WTC11 (cell line): Measurements from ENCODE around the gene SMARCE1. TPM values are rescaled to one million over a fixed set of nuclear protein-coding genes. Genes with fewer than 3 reads are reported as not detected.

Source experiments
- ATAC-seq: fragments of 200-7000 bp; cut with Tn5 transposase; 2 replicates; pipeline ENCODE4 v1.10.0; 2021; ENCODE audit warnings: mild to moderate bottlenecking, moderate library complexity
- CTCF ChIA-PET: fragments of 300-600 bp; sonication (Branson Sonifier 250); formaldehyde crosslinking; loops from one replicate; lab custom pipeline; 2021; ENCODE audit warnings: antibody characterized with exemption; lab: Charles Lee
- POLR2A ChIA-PET: fragments of 350-600 bp; sonication (Branson Sonifier 250); formaldehyde crosslinking; loops from one replicate; lab custom pipeline; 2021; ENCODE audit warnings: antibody characterized with exemption; lab: Charles Lee
- DNase-seq: peaks from one replicate; pipeline ENCODE4 v3.0.0; 2021; ENCODE audit warnings: low spot score
- H3K27ac Mint-ChIP-seq: 2 replicates; pipeline ENCODE4 v1.8.0; 2021; ENCODE audit warnings: mixed read lengths
- H3K27me3 Mint-ChIP-seq: 2 replicates; pipeline ENCODE4 v1.8.0; 2021; ENCODE audit warnings: low read depth, mild to moderate bottlenecking, moderate library complexity, mixed read lengths
- H3K36me3 Mint-ChIP-seq: 2 replicates; pipeline ENCODE4 v1.8.0; 2021; ENCODE audit warnings: mixed read lengths
- H3K4me1 Mint-ChIP-seq: 2 replicates; pipeline ENCODE4 v1.8.0; 2022; ENCODE audit warnings: mixed read lengths
- H3K4me3 Mint-ChIP-seq: 2 replicates; pipeline ENCODE4 v1.8.0; 2021; ENCODE audit warnings: mild to moderate bottlenecking, moderate library complexity, mixed read lengths
- H3K9me3 Mint-ChIP-seq: 2 replicates; pipeline ENCODE4 v1.8.0; 2021; ENCODE audit warnings: mixed read lengths
- AFF4 ChIP-seq: sonication (generic); formaldehyde crosslinking; IDR thresholded peaks from 2 replicates; pipeline ENCODE4 v1.8.1; 2023; ENCODE audit warnings: mild to moderate bottlenecking, missing genetic modification reagents, borderline replicate concordance
- ATF6 ChIP-seq: sonication (generic); formaldehyde crosslinking; IDR thresholded peaks from 2 replicates; pipeline ENCODE4 v1.8.1; 2023; ENCODE audit warnings: mild to moderate bottlenecking, missing genetic modification reagents
- CREB1 ChIP-seq: sonication (generic); formaldehyde crosslinking; IDR thresholded peaks from 2 replicates; pipeline ENCODE4 v1.8.0; 2023; ENCODE audit warnings: mild to moderate bottlenecking, missing genetic modification reagents
- E2F5 ChIP-seq: sonication (generic); formaldehyde crosslinking; IDR thresholded peaks from 2 replicates; pipeline ENCODE4 v1.8.1; 2022; ENCODE audit warnings: mild to moderate bottlenecking, moderate library complexity, missing genetic modification reagents
- ESRRA ChIP-seq: sonication (generic); formaldehyde crosslinking; IDR thresholded peaks from 2 replicates; pipeline ENCODE4 v1.8.1; 2022; ENCODE audit warnings: mild to moderate bottlenecking, missing genetic modification reagents, borderline replicate concordance
- GRHL2 ChIP-seq: fragments of 250-450 bp; sonication (Bioruptor Pico); IDR thresholded peaks from 2 replicates; pipeline ENCODE4 v1.8.0; 2022; ENCODE audit warnings: mild to moderate bottlenecking, moderate library complexity; ENCODE audit not compliant: insufficient replicate concordance, severe bottlenecking
- HMGA2 ChIP-seq: fragments of 250-450 bp; sonication (Bioruptor Pico); IDR thresholded peaks from 2 replicates; pipeline ENCODE4 v1.4.0; 2021; ENCODE audit warnings: mild to moderate bottlenecking, moderate library complexity
- MLX ChIP-seq: sonication (generic); formaldehyde crosslinking; IDR thresholded peaks from 2 replicates; pipeline ENCODE4 v1.8.1; 2023; ENCODE audit warnings: mild to moderate bottlenecking, missing genetic modification reagents, moderate library complexity
- NFE2L1 ChIP-seq: sonication (generic); formaldehyde crosslinking; IDR thresholded peaks from 2 replicates; pipeline ENCODE4 v1.8.1; 2023; ENCODE audit warnings: missing genetic modification reagents
- NR1H2 ChIP-seq: sonication (generic); formaldehyde crosslinking; IDR thresholded peaks from 2 replicates; pipeline ENCODE4 v1.9.0; 2021; ENCODE audit warnings: mild to moderate bottlenecking, moderate library complexity, missing genetic modification reagents
- PRRX2 ChIP-seq: fragments of 250-450 bp; sonication (Bioruptor Pico); IDR thresholded peaks from 2 replicates; pipeline ENCODE4 v1.8.0; 2021; ENCODE audit warnings: mild to moderate bottlenecking
- RORB ChIP-seq: fragments of 250-450 bp; sonication (Bioruptor Pico); IDR thresholded peaks from 2 replicates; pipeline ENCODE4 v1.9.0; 2021; ENCODE audit warnings: mild to moderate bottlenecking
- SP1 ChIP-seq: sonication (generic); formaldehyde crosslinking; conservative IDR thresholded peaks from 2 replicates; pipeline ENCODE4 v1.8.1; 2022; ENCODE audit warnings: missing genetic modification reagents
- ZNF423 ChIP-seq: fragments of 250-450 bp; sonication (Bioruptor Pico); IDR thresholded peaks from 2 replicates; pipeline ENCODE4 v2.1.2; 2022; ENCODE audit warnings: mild to moderate bottlenecking, moderate library complexity
- total RNA-seq: library from RNA; stranded (reverse); gene quantifications from 3 replicates; pipeline ENCODE4 v1.2.3, GENCODE V29; 2021
- TF ChIP-seq, protein P1 (sequence below): fragments of 250-450 bp; sonication (Bioruptor Pico); IDR thresholded peaks from 2 replicates; pipeline ENCODE4 v1.9.0; 2021; ENCODE audit warnings: mild to moderate bottlenecking
- TF ChIP-seq, protein P2 (sequence below): sonication (generic); formaldehyde crosslinking; IDR thresholded peaks from 2 replicates; pipeline ENCODE4 v1.8.1; 2022; ENCODE audit warnings: low read depth, mild to moderate bottlenecking, moderate library complexity, missing genetic modification reagents, borderline replicate concordance

Gene SMARCE1
- total RNA-seq, 1 experiment from 2014 or later = 109 TPM

DNA sequence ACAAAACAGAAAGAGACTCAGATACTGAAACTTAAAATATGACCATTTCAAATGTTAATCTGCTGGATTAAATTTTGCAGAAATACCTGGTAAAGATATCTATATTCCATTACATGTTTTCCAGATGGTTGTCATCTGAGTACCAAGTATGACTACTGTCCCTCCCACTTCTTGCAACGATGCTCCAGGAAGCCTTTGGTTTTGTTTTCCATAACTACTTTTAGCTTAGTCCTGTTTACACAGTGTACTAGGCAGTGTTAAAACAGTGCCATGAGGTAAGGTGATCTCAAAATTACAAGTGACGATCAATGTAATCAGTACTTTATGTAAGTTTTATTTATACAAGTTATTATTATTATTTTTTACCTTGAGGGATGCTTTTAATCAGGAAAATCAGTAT is 17.8 kb downstream of the SMARCE1 start:
- Mint-ChIP-seq H3K4me1 (peaks cover 9% of the 10 kb centered on the region), H3K36me3 (peaks cover 64% of the 10 kb centered on the region), H3K27me3 (no peaks in the 10 kb centered on the region), H3K9me3 (no peaks in the 10 kb centered on the region), H3K4me3 (no peak overlapping the region), H3K27ac (no peak overlapping the region)
- POLR2A ChIA-PET = no interaction called here
- ATAC-seq (no peak), DNase-seq (no peak)
- no peak for TF ChIP-seq CREB1 (CRISPR knock-in tag)
- no peak for TF ChIP-seq RORB (CRISPR knock-in tag)
- no peak for TF ChIP-seq GRHL2
- no peak for TF ChIP-seq AFF4 (CRISPR knock-in tag)
- TF ChIP-seq ESRRA (CRISPR knock-in tag) = no peak
- no peak for TF ChIP-seq ATF6 (CRISPR knock-in tag)
- TF ChIP-seq, protein P1, sequence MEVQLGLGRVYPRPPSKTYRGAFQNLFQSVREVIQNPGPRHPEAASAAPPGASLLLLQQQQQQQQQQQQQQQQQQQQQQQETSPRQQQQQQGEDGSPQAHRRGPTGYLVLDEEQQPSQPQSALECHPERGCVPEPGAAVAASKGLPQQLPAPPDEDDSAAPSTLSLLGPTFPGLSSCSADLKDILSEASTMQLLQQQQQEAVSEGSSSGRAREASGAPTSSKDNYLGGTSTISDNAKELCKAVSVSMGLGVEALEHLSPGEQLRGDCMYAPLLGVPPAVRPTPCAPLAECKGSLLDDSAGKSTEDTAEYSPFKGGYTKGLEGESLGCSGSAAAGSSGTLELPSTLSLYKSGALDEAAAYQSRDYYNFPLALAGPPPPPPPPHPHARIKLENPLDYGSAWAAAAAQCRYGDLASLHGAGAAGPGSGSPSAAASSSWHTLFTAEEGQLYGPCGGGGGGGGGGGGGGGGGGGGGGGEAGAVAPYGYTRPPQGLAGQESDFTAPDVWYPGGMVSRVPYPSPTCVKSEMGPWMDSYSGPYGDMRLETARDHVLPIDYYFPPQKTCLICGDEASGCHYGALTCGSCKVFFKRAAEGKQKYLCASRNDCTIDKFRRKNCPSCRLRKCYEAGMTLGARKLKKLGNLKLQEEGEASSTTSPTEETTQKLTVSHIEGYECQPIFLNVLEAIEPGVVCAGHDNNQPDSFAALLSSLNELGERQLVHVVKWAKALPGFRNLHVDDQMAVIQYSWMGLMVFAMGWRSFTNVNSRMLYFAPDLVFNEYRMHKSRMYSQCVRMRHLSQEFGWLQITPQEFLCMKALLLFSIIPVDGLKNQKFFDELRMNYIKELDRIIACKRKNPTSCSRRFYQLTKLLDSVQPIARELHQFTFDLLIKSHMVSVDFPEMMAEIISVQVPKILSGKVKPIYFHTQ (CRISPR knock-in tag) = no peak
- no peak for TF ChIP-seq SP1
- no peak for TF ChIP-seq HMGA2 (CRISPR knock-in tag)
- no peak for TF ChIP-seq ZNF423 (CRISPR knock-in tag)
- TF ChIP-seq PRRX2 (CRISPR knock-in tag) = no peak
- TF ChIP-seq NR1H2 = no peak
- TF ChIP-seq, protein P2, sequence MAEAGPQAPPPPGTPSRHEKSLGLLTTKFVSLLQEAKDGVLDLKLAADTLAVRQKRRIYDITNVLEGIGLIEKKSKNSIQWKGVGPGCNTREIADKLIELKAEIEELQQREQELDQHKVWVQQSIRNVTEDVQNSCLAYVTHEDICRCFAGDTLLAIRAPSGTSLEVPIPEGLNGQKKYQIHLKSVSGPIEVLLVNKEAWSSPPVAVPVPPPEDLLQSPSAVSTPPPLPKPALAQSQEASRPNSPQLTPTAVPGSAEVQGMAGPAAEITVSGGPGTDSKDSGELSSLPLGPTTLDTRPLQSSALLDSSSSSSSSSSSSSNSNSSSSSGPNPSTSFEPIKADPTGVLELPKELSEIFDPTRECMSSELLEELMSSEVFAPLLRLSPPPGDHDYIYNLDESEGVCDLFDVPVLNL (CRISPR knock-in tag) = no peak
- no peak for TF ChIP-seq MLX
- no peak for TF ChIP-seq NFE2L1 (CRISPR knock-in tag)
- no peak for TF ChIP-seq E2F5 (CRISPR knock-in tag)
- CTCF ChIA-PET = interaction anchor here (2.0 kb wide), 1 partner anchor 10 kb away, joined by 12 read pairs; no protein-coding TSS in a partner anchor
